ENCODE results near the gene BET1L.
"Not testable (repeated sequence)": the region's sequence is repeated elsewhere in the genome, so short reads cannot be mapped to it uniquely, and the experiment has no call there.

GRCh38 chr11:191490-192478 lies 15.4 kb downstream of the BET1L start:
- not testable (repeated sequence) for TF ChIP-seq POLR2AphosphoS5 (IDR thresholded peaks at IDR 0.05; ENCODE audit: low read depth); CTCF (IDR thresholded peaks at IDR 0.05; ENCODE audit: insufficient read depth, low read length); REST (IDR thresholded peaks at IDR 0.05; ENCODE audit: insufficient replicate concordance, low read depth); GABPA (IDR thresholded peaks at IDR 0.05; ENCODE audit: low read depth); SPI1 (IDR thresholded peaks at IDR 0.05; ENCODE audit: borderline replicate concordance, low read depth)
